AG04449 (cell line): ENCODE data around the gene KRTAP3-2.
A peak's percentile ranks its signal among the peaks of the same experiment; 100 is the strongest.

Experiments used
- CTCF ChIA-PET: fragments of 350-600 bp; formaldehyde crosslinking; extraction: SDS; loops from one replicate; lab custom pipeline; 2021; ENCODE audit warnings: antibody characterized with exemption; lab: Yijun Ruan, JAX
- POLR2A ChIA-PET: fragments of 400-600, 350-600 bp; formaldehyde crosslinking; extraction: SDS; loops from one replicate; lab custom pipeline; 2020; ENCODE audit warnings: antibody characterized with exemption, inconsistent platforms; lab: Yijun Ruan, JAX
- DNase-seq: peaks from one replicate; pipeline ENCODE4 v3.0.0-alpha.2; 2010; ENCODE audit warnings: low read depth, low spot score
- H3K4me3 ChIP-seq: 2 replicates; pipeline ENCODE4 v1.5.1; 2011; ENCODE audit warnings: low read depth, mild to moderate bottlenecking, control low read depth, low read length
- CTCF ChIP-seq: IDR thresholded peaks from one replicate; pipeline ENCODE4 v1.5.1; 2011; ENCODE audit warnings: mild to moderate bottlenecking, moderate library complexity, low read length, control low read depth, inconsistent platforms; ENCODE audit not compliant: insufficient read depth; ENCODE audit errors: missing control alignments

The KRTAP3-2 gene

GRCh38 chr17:40953881-40954280, 45.8 kb downstream of the KRTAP3-2 start:
- H3K4me3 ChIP-seq = no peak overlapping the region
- TF ChIP-seq CTCF = no peak
- CTCF ChIA-PET = interaction anchor here (0.6 to 2.0 kb wide), 2 partner anchors 79 to 595 kb away, joined by 3 to 6 read pairs; no protein-coding TSS in a partner anchor
- peak; percentile 81 for DNase-seq
- POLR2A ChIA-PET = interaction anchor here (2.3 kb wide), 1 partner anchor 44 kb away, joined by 15 read pairs; no protein-coding TSS in a partner anchor

DNA sequence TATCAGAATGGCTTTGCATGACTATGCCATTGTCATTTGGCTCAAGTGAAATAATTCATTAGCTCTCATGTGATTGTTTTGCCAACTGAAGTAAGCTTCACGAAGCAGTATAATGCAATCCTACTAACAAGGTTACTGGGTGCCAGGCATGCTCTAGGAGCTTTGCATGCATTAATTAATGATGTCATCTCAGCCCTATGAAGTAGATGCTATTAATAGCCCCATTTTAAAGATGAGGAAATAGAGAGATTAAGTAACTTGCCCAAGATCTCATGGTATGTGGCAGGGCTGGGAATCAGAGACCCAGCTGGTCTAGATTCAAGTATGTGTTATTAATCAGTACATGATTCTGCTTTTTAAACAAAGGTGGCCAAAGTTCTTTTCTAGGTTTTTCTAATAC, 47.0 kb downstream of the KRTAP3-2 start:
- DNase-seq = peak; percentile 96

GRCh38 chr17:40952154-40952553, 47.6 kb downstream of the KRTAP3-2 start:
- H3K4me3 ChIP-seq = no peak overlapping the region
- POLR2A ChIA-PET = interaction anchor here (0.6 to 2.3 kb wide), 4 partner anchors 42 to 494 kb away, joined by 3 to 15 read pairs (median 4); no protein-coding TSS in a partner anchor
- CTCF ChIA-PET = interaction anchor here (0.5 to 2.0 kb wide), 5 partner anchors 11 to 697 kb away, joined by 3 to 6 read pairs (median 3); no protein-coding TSS in a partner anchor
- DNase-seq = no peak
- TF ChIP-seq CTCF = no peak

More for the DNA sequence above, 47.0 kb downstream of the KRTAP3-2 start:
- TF ChIP-seq CTCF = no peak
- no peak overlapping the region for H3K4me3 ChIP-seq
- ChIA-PET POLR2A (interaction anchor here (0.5 to 2.3 kb wide), 6 partner anchors 43 to 494 kb away, joined by 3 to 15 read pairs (median 3); no protein-coding TSS in a partner anchor), CTCF (interaction anchor here (0.9 to 2.0 kb wide), 5 partner anchors 10 to 696 kb away, joined by 3 to 6 read pairs (median 5); no protein-coding TSS in a partner anchor)

- POLR2A ChIA-PET = interaction anchor here (0.6 kb wide), 1 partner anchor 55 kb away, joined by 4 read pairs; no protein-coding TSS in a partner anchor
Measured at GRCh38 chr17:40951011-40951622, 48.6 kb downstream of the KRTAP3-2 start.

DNA sequence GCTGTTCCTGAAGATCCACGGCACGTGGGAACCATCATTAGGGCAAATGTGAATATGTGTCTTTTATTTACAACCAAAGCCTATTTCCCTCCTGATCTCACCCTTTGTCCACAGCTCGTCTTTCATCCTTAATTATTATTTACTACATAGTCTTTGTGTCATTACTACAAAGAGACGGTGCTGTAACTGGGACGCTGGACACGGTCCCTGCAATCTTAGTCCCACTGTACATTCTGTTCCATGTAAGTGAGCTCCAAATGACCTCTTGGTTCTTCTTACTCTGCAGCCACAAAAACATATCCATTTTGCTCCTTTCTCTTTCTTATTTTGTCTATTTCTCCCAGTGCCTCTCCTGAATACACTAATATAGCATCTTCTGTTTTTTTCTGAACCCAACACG, 49.5 kb downstream of the KRTAP3-2 start:
- H3K4me3 ChIP-seq = no peak overlapping the region
- ChIA-PET CTCF (interaction anchor here (1.0 to 1.3 kb wide), 2 partner anchors 14 to 379 kb away, joined by 3 read pairs; no protein-coding TSS in a partner anchor), POLR2A (no interaction called here)
- no peak for DNase-seq
- no peak for TF ChIP-seq CTCF

More at GRCh38 chr17:40951011-40951622, 48.6 kb downstream of the KRTAP3-2 start:
- no peak overlapping the region for H3K4me3 ChIP-seq
- CTCF ChIA-PET = interaction anchor here (1.3 kb wide), 1 partner anchor 13 kb away, joined by 3 read pairs; no protein-coding TSS in a partner anchor
- TF ChIP-seq CTCF = no peak
- DNase-seq = no peak

- no peak overlapping the region for H3K4me3 ChIP-seq
- ChIA-PET POLR2A (no interaction called here), CTCF (interaction anchor here (1.0 kb wide), 1 partner anchor 380 kb away, joined by 3 read pairs; no protein-coding TSS in a partner anchor)
- TF ChIP-seq CTCF = no peak
- DNase-seq = no peak
Measured at GRCh38 chr17:40949418-40949817, 50.3 kb downstream of the KRTAP3-2 start.
